Neural cell (in vitro differentiated cells): ENCODE results near the gene COL16A1. TPM values are rescaled to one million over a fixed set of nuclear protein-coding genes. Genes with fewer than 3 reads are reported as not detected.

Experiments used
- H2AFZ ChIP-seq: fragments of 200-600, 300-800 bp; sonication (generic), shearing (Covaris generic); 2 replicates; pipeline ENCODE4 v1.6.0; 2014; ENCODE audit warnings: low read depth, mild to moderate bottlenecking, antibody characterized with exemption, low read length, moderate library complexity
- H3F3A ChIP-seq: fragments of 200-600 bp; shearing (Covaris generic); 2 replicates; pipeline ENCODE4 v1.6.1; 2016; ENCODE audit warnings: mild to moderate bottlenecking, moderate library complexity, mixed read lengths, antibody characterized with exemption, low read length; ENCODE audit not compliant: insufficient read depth, poor library complexity, severe bottlenecking
- H3K27ac ChIP-seq: fragments of 200-600, 300-800 bp; sonication (generic), shearing (Covaris generic); 2 replicates; pipeline ENCODE4 v1.5.1; 2014; ENCODE audit warnings: mild to moderate bottlenecking, low read length, moderate library complexity
- H3K27me3 ChIP-seq: fragments of 300-800, 200-600 bp; sonication (generic), shearing (Covaris generic); 2 replicates; pipeline ENCODE4 v1.6.0; 2014; ENCODE audit warnings: mild to moderate bottlenecking, low read depth, low read length, moderate library complexity; ENCODE audit not compliant: insufficient read depth
- H3K36me3 ChIP-seq: fragments of 300-800, 200-600 bp; sonication (generic), shearing (Covaris generic); 2 replicates; pipeline ENCODE4 v1.5.1; 2014; ENCODE audit warnings: mild to moderate bottlenecking, antibody characterized with exemption, low read length, moderate library complexity; ENCODE audit not compliant: insufficient read depth
- H3K4me2 ChIP-seq: fragments of 300-800, 200-600 bp; sonication (generic), shearing (Covaris generic); 2 replicates; pipeline ENCODE4 v1.6.0; 2014; ENCODE audit warnings: mild to moderate bottlenecking, low read length
- H3K4me3 ChIP-seq: fragments of 300-800, 200-600 bp; sonication (generic), shearing (Covaris generic); 2 replicates; pipeline ENCODE4 v1.5.1; 2014; ENCODE audit warnings: mild to moderate bottlenecking, low read length, moderate library complexity
- H3K79me2 ChIP-seq: fragments of 200-600 bp; shearing (Covaris generic); replicated peaks from 2 replicates; pipeline ENCODE4 v1.6.0; 2014; ENCODE audit warnings: mild to moderate bottlenecking, low read length, moderate library complexity; ENCODE audit not compliant: insufficient read depth
- H3K9ac ChIP-seq: fragments of 300-800, 200-600 bp; sonication (generic), shearing (Covaris generic); 2 replicates; pipeline ENCODE4 v1.6.1; 2016; ENCODE audit warnings: mild to moderate bottlenecking, low read length, mixed read lengths
- H3K9me2 ChIP-seq: fragments of 200-600 bp; shearing (Covaris generic); 2 replicates; pipeline ENCODE4 v1.6.1; 2016; ENCODE audit warnings: mild to moderate bottlenecking, low read length, mixed read lengths; ENCODE audit not compliant: insufficient read depth
- H3K9me3 ChIP-seq: fragments of 200-600, 300-800 bp; sonication (generic), shearing (Covaris generic); 2 replicates; pipeline ENCODE4 v1.6.1; 2016; ENCODE audit warnings: mild to moderate bottlenecking, mixed run types, low read length, moderate library complexity, mixed read lengths
- H4K20me1 ChIP-seq: fragments of 200-600 bp; shearing (Covaris generic); 2 replicates; pipeline ENCODE4 v1.6.1; 2016; ENCODE audit warnings: mild to moderate bottlenecking, mixed run types; ENCODE audit not compliant: insufficient read depth
- CTCF ChIP-seq: fragments of 450-650 bp; IDR thresholded peaks from 2 replicates; pipeline ENCODE4 v1.5.1; 2014; ENCODE audit warnings: antibody characterized with exemption, mild to moderate bottlenecking, moderate library complexity; ENCODE audit not compliant: poor library complexity, severe bottlenecking
- EP300 ChIP-seq: fragments of 450-650 bp; conservative IDR thresholded peaks from 2 replicates; pipeline ENCODE4 v1.6.1; 2014; ENCODE audit warnings: antibody characterized with exemption, mild to moderate bottlenecking, moderate library complexity; ENCODE audit not compliant: poor library complexity, severe bottlenecking
- POLR2AphosphoS5 ChIP-seq: IDR thresholded peaks from 2 replicates; pipeline ENCODE4 v1.6.1; 2012
- RAD21 ChIP-seq: fragments of 450-650 bp; conservative IDR thresholded peaks from 2 replicates; pipeline ENCODE4 v1.6.1; 2014; ENCODE audit warnings: antibody characterized with exemption, mild to moderate bottlenecking, moderate library complexity
- REST ChIP-seq: IDR thresholded peaks from 2 replicates; pipeline ENCODE4 v1.6.1; 2012; ENCODE audit warnings: borderline replicate concordance
- SMC3 ChIP-seq: fragments of 450-650 bp; conservative IDR thresholded peaks from 2 replicates; pipeline ENCODE4 v1.6.1; 2014; ENCODE audit warnings: antibody characterized with exemption, mild to moderate bottlenecking, moderate library complexity; ENCODE audit not compliant: poor library complexity
- TAF1 ChIP-seq: IDR thresholded peaks from 2 replicates; pipeline ENCODE4 v1.6.1; 2012; ENCODE audit warnings: low read depth
- polyA plus RNA-seq: library from polyadenylated mRNA; depleted of rRNA; stranded (reverse); fragments of >200 nt; gene quantifications from 2 replicates; pipeline ENCODE4 v1.2.3, GENCODE V29; 2014

COL16A1 gene
- polyA plus RNA-seq, 1 donor from 2014 or later, result 3.4 TPM

DNA sequence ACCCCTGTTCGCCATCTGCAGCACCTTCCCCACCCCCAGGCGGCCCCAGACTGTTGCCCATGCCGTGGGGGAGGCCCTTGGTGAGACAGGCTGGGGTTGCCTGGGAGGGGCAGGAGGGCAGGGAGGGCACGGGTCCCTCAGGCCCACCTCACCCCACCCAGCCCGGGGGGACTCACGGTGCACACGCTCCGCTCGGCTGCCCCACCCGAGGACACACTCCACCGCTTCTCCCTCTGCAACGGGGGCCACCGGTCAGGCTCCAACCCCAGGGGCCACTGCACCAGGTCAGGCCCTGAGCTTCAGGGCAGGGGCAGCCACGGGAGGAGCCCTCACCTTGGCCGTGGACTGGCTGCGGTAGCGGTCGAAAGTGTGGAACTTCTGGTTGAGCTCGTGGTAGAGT is 24.0 kb upstream of the COL16A1 start:
- H3K27ac ChIP-seq, result no peak overlapping the region
- no peaks in the 10 kb centered on the region for H3F3A ChIP-seq
- no peaks in the 10 kb centered on the region for H3K9me3 ChIP-seq
- no peaks in the 10 kb centered on the region for H3K36me3 ChIP-seq
- no peaks in the 10 kb centered on the region for H3K79me2 ChIP-seq
- no peak overlapping the region for H3K9ac ChIP-seq
- no peak overlapping the region for H2AFZ ChIP-seq
- no peak overlapping the region for H3K4me3 ChIP-seq
- no peak for TF ChIP-seq RAD21
- H3K4me2 ChIP-seq, result no peak overlapping the region
- no peaks in the 10 kb centered on the region for H3K9me2 ChIP-seq
- H4K20me1 ChIP-seq, result no peaks in the 10 kb centered on the region
- no peaks in the 10 kb centered on the region for H3K27me3 ChIP-seq

- no peak overlapping the region for H3K9ac ChIP-seq
- no peaks in the 10 kb centered on the region for H3K27me3 ChIP-seq
- no peaks in the 10 kb centered on the region for H3K79me2 ChIP-seq
- no peak for TF ChIP-seq TAF1
- no peak for TF ChIP-seq REST
- no peak for TF ChIP-seq SMC3
- no peak for TF ChIP-seq CTCF
- no peak for TF ChIP-seq POLR2AphosphoS5
- TF ChIP-seq RAD21, result no peak
- H2AFZ ChIP-seq, result no peak overlapping the region
- H3K4me2 ChIP-seq, result no peak overlapping the region
- H3K9me2 ChIP-seq, result no peaks in the 10 kb centered on the region
- H3F3A ChIP-seq, result no peaks in the 10 kb centered on the region
- H3K36me3 ChIP-seq, result no peaks in the 10 kb centered on the region
- H3K4me3 ChIP-seq, result no peak overlapping the region
- no peaks in the 10 kb centered on the region for H4K20me1 ChIP-seq
- no peaks in the 10 kb centered on the region for H3K9me3 ChIP-seq
- no peak overlapping the region for H3K27ac ChIP-seq
These were observed 23.4 kb upstream of the COL16A1 start for GRCh38 chr1:31727195-31727594.

- TF ChIP-seq REST, result no peak
- TF ChIP-seq EP300, result no peak
- TF ChIP-seq POLR2AphosphoS5, result no peak
- no peak for TF ChIP-seq CTCF
- no peak for TF ChIP-seq SMC3
- Histone ChIP-seq H4K20me1 (no peaks in the 10 kb centered on the region), H2AFZ (no peak overlapping the region), H3K9ac (no peak overlapping the region), H3K79me2 (no peaks in the 10 kb centered on the region), H3K4me2 (no peak overlapping the region), H3K9me3 (no peaks in the 10 kb centered on the region), H3F3A (no peaks in the 10 kb centered on the region), H3K27me3 (no peaks in the 10 kb centered on the region), H3K27ac (no peak overlapping the region), H3K36me3 (no peaks in the 10 kb centered on the region), H3K4me3 (no peak overlapping the region), H3K9me2 (no peaks in the 10 kb centered on the region)
These were observed 22.9 kb upstream of the COL16A1 start for GRCh38 chr1:31726715-31727114.
